Left lung (tissue), 10 donors: ENCODE measurements around the gene PTTG1IP. TPM values are rescaled to one million over a fixed set of nuclear protein-coding genes. Genes with fewer than 3 reads are reported as not detected.

Source experiments
- ATAC-seq: fragments of 200-7000 bp; cut with Tn5 transposase; one replicate; pipeline ENCODE4 v1.9.1; 2020; ENCODE audit warnings: moderate library complexity
- DNase-seq, 4 donors: peaks; one replicate each; pipeline ENCODE4 v3.0.0-alpha.2; 2013 to 2020
- H3K27ac ChIP-seq, 2 donors: fragments of 200-600 bp; sonication (generic) in 1 of 2; one replicate each; pipeline versions ENCODE4 v1.5.0 to v1.8.0; 2020 to 2021
- H3K27me3 ChIP-seq, 2 donors: fragments of 200-600 bp; sonication (generic) in 1 of 2; one replicate each; pipeline versions ENCODE4 v1.5.0 to v1.8.0; 2020 to 2021
- H3K36me3 ChIP-seq, 2 donors: fragments of 200-600 bp; sonication (generic) in 1 of 2; one replicate each; pipeline versions ENCODE4 v1.5.0 to v1.8.0; 2020 to 2021
- H3K4me1 ChIP-seq, 2 donors: fragments of 200-600 bp; one replicate each; pipeline ENCODE4 v1.8.0; 2021
- H3K4me3 ChIP-seq, 2 donors: fragments of 200-600 bp; sonication (generic) in 1 of 2; one replicate each; pipeline versions ENCODE4 v1.5.0 to v1.8.0; 2020 to 2021; ENCODE audit warnings: mild to moderate bottlenecking in 1 of 2
- H3K9me3 ChIP-seq, 2 donors: fragments of 200-600 bp; sonication (generic) in 1 of 2; one replicate each; pipeline versions ENCODE4 v1.5.0 to v1.8.0; 2020 to 2021
- intact Hi-C, 2 donors: fragments of 100-400 bp; cut with DNase I; formaldehyde crosslinking; loops; one replicate each; pipeline versions ENCODE4 v1.11.2 to v1.14.2; 2022
- polyA plus RNA-seq, 6 donors: library from polyadenylated mRNA; unstranded; fragments of 120-200 nt; gene quantifications; one replicate each; pipeline ENCODE4 v1.2.1, GENCODE V29; 2013; ENCODE audit not compliant: insufficient read length in 6 of 6
- total RNA-seq, 2 donors: library from RNA; stranded (reverse); fragmentation: NEBNext Ultra II Directional; extraction: Animal tissue kit (Norgen Biotek cat#: 25700); gene quantifications; one replicate each; pipeline ENCODE4 v1.2.1, GENCODE V29; 2021
- TF ChIP-seq, protein P1 (sequence below), 2 donors: fragments of 200-600 bp; sonication (generic) in 1 of 2; IDR thresholded peaks; one replicate each; pipeline versions ENCODE4 v1.5.0 to v1.8.0; 2021; ENCODE audit warnings: antibody characterized with exemption in 2 of 2
- donor health status: DM: no; HTN: yes; CAD: no.
- donor health status: DM: no; HTN: no; CAD: no.

PTTG1IP gene
- total and polyA plus RNA-seq, 8 donors = 195 to 263 (median 217) TPM

DNA sequence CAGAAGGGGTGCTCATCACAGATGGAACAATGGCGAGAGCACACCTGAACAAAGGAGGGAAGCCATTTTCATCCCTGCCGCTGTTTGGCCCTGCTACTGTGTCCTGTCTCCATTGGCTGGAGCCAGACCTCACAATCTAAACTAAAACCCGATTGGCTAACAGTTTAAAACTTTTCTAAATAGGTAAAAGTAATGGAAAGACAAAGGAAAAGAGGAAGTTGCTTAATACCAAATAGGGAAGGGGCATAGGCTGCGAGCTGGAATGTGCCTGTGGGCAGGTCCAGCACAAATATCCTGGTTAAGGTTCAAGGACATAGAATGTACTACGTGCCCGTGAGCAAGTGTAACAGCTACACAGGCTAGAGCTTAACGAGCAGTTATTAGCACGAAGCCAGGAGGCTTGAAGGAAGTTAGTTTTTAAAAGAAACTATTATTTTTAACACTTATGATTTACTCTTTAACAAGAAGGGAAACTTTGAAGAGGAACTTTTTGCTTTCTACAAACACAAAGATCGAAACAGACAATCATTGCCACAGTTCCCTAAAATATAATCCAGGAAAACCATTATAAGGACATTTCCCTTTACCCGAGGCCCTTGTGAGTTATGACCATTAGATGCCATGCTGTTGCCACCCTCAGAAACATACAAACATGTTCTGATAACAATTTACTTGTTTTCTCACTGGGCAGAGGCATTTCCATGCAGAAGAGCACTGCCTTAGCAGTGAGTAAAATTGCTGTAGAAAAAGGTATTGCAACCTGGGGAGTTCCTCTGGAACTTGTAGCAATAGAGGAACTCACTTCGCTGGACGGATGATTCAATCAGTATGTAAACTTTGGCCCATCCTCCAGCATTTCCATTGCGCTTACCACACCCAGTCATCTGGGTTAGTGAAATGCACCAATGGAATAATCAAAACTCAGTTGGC is 4.8 kb upstream of the PTTG1IP start:
- TF ChIP-seq, protein P1, sequence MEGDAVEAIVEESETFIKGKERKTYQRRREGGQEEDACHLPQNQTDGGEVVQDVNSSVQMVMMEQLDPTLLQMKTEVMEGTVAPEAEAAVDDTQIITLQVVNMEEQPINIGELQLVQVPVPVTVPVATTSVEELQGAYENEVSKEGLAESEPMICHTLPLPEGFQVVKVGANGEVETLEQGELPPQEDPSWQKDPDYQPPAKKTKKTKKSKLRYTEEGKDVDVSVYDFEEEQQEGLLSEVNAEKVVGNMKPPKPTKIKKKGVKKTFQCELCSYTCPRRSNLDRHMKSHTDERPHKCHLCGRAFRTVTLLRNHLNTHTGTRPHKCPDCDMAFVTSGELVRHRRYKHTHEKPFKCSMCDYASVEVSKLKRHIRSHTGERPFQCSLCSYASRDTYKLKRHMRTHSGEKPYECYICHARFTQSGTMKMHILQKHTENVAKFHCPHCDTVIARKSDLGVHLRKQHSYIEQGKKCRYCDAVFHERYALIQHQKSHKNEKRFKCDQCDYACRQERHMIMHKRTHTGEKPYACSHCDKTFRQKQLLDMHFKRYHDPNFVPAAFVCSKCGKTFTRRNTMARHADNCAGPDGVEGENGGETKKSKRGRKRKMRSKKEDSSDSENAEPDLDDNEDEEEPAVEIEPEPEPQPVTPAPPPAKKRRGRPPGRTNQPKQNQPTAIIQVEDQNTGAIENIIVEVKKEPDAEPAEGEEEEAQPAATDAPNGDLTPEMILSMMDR (IDR thresholded peaks at IDR 0.05) = no peak
- H3K27ac ChIP-seq = peak overlapping the region; percentile 60 to 93
- intact Hi-C loops = no loop called here

DNA sequence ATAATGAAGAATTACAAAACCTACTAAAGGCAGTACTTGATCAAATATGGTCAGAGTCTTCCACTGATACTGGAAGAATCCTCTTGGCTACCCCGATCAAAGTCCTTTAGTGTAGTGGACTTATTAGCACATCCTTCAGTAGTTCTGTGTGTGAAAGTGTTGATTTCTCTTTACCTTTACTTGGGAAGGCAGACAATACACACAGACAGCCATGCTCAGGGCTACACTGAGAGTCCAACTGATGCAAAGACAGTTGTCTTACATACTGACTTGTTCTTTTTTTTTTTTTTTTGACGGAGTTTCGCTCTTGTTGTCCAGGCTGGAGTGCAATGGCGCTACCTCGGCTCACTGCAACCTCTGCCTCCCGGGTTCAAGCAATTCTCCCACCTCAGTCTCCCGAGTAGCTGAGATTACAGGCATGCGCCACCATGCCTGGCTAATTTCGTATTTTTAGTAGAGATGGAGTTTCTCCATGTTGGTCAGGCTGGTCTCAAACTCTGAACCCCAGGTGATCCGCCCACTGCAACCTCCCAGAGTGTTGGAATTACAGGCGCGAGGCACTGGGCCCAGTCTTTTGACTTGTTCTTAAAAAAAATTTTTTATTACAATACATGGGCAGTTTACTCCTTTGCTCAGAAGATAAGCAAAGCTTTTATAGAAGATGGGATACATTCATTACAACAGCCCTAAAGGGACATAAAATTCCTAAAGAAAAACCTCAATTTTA is 3.5 kb upstream of the PTTG1IP start:
- intact Hi-C loops = no loop called here

More for the DNA sequence above, 4.8 kb upstream of the PTTG1IP start:
- DNase-seq (no peak), ATAC-seq (no peak)
- H3K9me3 ChIP-seq = no peaks in the 10 kb centered on the region
- H3K36me3 ChIP-seq = no peaks in the 10 kb centered on the region
- H3K4me1 ChIP-seq = peaks cover 20 to 86% of the 10 kb centered on the region in 2 donors
- no peaks in the 10 kb centered on the region for H3K27me3 ChIP-seq
- no peak overlapping the region for H3K4me3 ChIP-seq

DNA sequence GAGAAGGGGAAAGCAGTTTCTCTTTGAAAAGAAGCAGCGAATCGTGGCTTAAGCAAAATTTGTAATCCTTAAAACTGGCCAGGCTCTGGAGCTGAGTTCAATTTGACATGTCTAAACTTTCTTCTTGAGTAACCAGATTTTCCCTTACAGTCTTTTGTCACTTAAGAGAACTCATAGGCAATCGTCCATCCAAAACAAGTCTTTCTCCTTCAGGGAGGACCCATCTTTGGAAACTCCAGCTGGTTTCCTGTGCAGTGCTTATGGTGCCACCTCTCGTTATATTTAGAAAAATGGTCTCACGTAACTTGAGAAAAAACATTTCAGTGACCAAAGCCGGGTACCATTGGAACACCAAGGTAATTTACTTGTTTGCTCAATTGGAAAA is 1.8 kb upstream of the PTTG1IP start:
- H3K27me3 ChIP-seq = no peaks in the 10 kb centered on the region
- TF ChIP-seq, protein P1 (IDR thresholded peaks at IDR 0.05) = no peak
- peaks cover 28 to 80% of the 10 kb centered on the region in 2 donors for H3K4me1 ChIP-seq
- intact Hi-C loops = no loop called here
- H3K36me3 ChIP-seq = no peaks in the 10 kb centered on the region
- peak overlapping the region; percentile 93 to 98 for H3K27ac ChIP-seq
- peak overlapping the region; percentile 78 to 84 for H3K4me3 ChIP-seq
- no peaks in the 10 kb centered on the region for H3K9me3 ChIP-seq
- DNase-seq = peak in 2 of 4 donors; percentile 10 to 35
- ATAC-seq = no peak

More for the DNA sequence above, 3.5 kb upstream of the PTTG1IP start:
- H3K4me1 ChIP-seq = peaks cover 20 to 79% of the 10 kb centered on the region in 2 donors
- no peaks in the 10 kb centered on the region for H3K9me3 ChIP-seq
- ATAC-seq = no peak
- no peaks in the 10 kb centered on the region for H3K36me3 ChIP-seq
- no peak overlapping the region for H3K4me3 ChIP-seq
- no peaks in the 10 kb centered on the region for H3K27me3 ChIP-seq
- TF ChIP-seq, protein P1 (IDR thresholded peaks at IDR 0.05) = no peak
- H3K27ac ChIP-seq = peak overlapping the region in 1 of 2 donors; percentile 93
- no peak for DNase-seq

- H3K4me1 ChIP-seq = peaks cover 31 to 80% of the 10 kb centered on the region in 2 donors
- intact Hi-C loops = no loop called here
- TF ChIP-seq, protein P1 (IDR thresholded peaks at IDR 0.05) = no peak
These were observed 1.2 kb upstream of the PTTG1IP start for GRCh38 chr21:44874497-44875315.

More at GRCh38 chr21:44874497-44875315, 1.2 kb upstream of the PTTG1IP start:
- Histone ChIP-seq H3K27me3 (no peaks in the 10 kb centered on the region), H3K27ac (peak overlapping the region; percentile 93 to 98), H3K4me3 (peak overlapping the region; percentile 78 to 84), H3K36me3 (no peaks in the 10 kb centered on the region), H3K9me3 (no peaks in the 10 kb centered on the region)
- ATAC-seq (peak; percentile 14), DNase-seq (peak; percentile 30 to 90 (median 64))
